ENCODE results near the gene NRDC. TPM values are rescaled to one million over a fixed set of nuclear protein-coding genes. Genes with fewer than 3 reads are reported as not detected.
A peak's percentile ranks its signal among the peaks of the same experiment; 100 is the strongest.

Gene NRDC
- total RNA-seq, 1 donor from 2014 or later: 122 TPM

DNA sequence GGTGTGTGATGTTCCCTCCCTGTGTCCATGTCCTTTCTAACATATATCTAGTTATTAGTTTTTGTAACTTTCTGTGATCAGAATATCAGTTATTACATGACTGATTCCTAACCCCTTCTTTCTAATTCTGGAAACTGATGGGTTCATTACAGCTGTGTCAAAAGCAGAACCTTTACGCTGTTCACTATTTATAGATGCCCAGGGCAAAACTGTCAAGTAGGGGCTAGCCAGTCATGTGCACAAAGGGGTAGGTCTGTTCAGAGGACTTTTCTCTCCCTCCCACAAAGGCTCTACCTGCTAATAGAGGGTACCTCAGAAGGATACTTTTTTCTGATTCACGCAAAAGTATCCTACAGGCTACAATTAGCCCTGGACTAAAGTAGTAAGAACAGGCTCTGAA, 79.2 kb downstream of the NRDC start:
- Mint-ChIP-seq H3K36me3 (ENCODE audit: low read depth) (peaks cover 24% of the 10 kb centered on the region), H3K4me3 (ENCODE audit: unreplicated experiment) (no peak overlapping the region), H3K9me3 (ENCODE audit: low read depth) (no peaks in the 10 kb centered on the region), H3K27ac (ENCODE audit: unreplicated experiment) (no peak overlapping the region), H3K27me3 (ENCODE audit: low read depth) (no peaks in the 10 kb centered on the region), H3K4me1 (ENCODE audit: low read depth) (no peaks in the 10 kb centered on the region)
- DNase-seq (ENCODE audit: low spot score): no peak
- TF ChIP-seq, protein P1, sequence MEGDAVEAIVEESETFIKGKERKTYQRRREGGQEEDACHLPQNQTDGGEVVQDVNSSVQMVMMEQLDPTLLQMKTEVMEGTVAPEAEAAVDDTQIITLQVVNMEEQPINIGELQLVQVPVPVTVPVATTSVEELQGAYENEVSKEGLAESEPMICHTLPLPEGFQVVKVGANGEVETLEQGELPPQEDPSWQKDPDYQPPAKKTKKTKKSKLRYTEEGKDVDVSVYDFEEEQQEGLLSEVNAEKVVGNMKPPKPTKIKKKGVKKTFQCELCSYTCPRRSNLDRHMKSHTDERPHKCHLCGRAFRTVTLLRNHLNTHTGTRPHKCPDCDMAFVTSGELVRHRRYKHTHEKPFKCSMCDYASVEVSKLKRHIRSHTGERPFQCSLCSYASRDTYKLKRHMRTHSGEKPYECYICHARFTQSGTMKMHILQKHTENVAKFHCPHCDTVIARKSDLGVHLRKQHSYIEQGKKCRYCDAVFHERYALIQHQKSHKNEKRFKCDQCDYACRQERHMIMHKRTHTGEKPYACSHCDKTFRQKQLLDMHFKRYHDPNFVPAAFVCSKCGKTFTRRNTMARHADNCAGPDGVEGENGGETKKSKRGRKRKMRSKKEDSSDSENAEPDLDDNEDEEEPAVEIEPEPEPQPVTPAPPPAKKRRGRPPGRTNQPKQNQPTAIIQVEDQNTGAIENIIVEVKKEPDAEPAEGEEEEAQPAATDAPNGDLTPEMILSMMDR (IDR thresholded peaks at IDR 0.05): no peak

DNA sequence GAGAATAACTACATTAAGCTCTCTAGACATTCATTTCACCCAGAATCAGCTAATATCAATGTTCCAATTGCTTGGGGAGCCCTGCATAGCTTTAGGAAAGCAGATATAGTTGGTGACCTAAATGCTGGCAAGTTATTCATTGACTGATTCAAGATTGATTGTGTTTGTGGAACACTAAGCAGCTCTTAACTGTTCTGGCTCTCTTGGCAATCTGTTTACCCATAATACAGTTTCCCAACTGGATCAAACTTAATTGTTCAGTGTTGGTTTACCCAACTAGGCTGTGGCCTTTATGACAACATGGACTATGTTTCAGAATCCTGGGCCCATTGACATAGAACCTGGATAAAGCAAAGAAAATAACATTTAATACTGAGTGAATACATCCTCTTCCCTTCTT, 83.7 kb downstream of the NRDC start:
- Mint-ChIP-seq H3K36me3 (ENCODE audit: low read depth) (peaks cover 44% of the 10 kb centered on the region), H3K9me3 (ENCODE audit: low read depth) (no peaks in the 10 kb centered on the region), H3K4me1 (ENCODE audit: low read depth) (peaks cover 6% of the 10 kb centered on the region), H3K4me3 (ENCODE audit: unreplicated experiment) (no peak overlapping the region), H3K27me3 (ENCODE audit: low read depth) (no peaks in the 10 kb centered on the region), H3K27ac (ENCODE audit: unreplicated experiment) (no peak overlapping the region)
- DNase-seq (ENCODE audit: low spot score): no peak
- TF ChIP-seq, protein P1 (IDR thresholded peaks at IDR 0.05): no peak

DNA sequence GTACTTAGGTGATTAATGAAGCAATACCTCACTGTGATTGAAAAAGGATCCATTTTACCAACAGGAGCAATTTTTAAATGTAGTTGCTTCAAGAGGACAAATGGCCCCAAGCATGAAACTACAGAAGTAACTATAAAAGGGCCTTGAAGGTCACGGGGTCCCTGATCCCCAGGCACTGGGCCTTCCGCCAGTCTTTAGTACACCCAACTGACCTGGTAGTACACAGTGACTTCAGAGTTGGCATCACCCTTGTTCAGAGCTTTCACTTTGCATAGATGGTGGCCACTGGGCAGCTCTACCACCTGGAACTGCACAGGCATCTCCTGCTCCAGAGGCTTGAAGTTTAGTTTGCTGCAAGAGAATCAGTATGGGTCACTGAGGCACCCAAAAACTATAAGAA, 84.3 kb downstream of the NRDC start:
- H3K27ac Mint-ChIP-seq (ENCODE audit: unreplicated experiment): no peak overlapping the region
- peaks cover 6% of the 10 kb centered on the region for H3K4me1 Mint-ChIP-seq (ENCODE audit: low read depth)
- H3K9me3 Mint-ChIP-seq (ENCODE audit: low read depth): no peaks in the 10 kb centered on the region
- DNase-seq (ENCODE audit: low spot score): no peak
- H3K4me3 Mint-ChIP-seq (ENCODE audit: unreplicated experiment): no peak overlapping the region
- TF ChIP-seq, protein P1 (IDR thresholded peaks at IDR 0.05): no peak
- H3K27me3 Mint-ChIP-seq (ENCODE audit: low read depth): no peaks in the 10 kb centered on the region
- H3K36me3 Mint-ChIP-seq (ENCODE audit: low read depth): peaks cover 50% of the 10 kb centered on the region

DNA sequence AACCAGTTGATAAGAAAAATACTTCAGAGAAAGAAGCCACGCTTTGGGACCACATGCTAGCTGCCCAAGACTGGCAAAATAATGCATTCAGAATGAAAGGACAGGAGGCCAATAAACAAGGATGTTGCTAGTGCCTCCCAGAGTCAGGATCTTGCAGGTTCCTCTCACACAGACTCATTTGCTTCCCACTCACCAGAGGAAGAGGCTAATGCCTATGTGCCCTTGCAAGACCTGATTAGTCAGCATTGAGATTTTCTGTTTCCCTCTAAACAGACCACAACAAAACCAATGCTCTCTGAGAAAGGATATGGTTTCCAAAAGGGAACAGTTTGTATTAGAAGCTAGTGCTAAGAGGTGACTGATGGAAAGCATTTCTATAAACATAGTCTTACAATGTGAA, 85.7 kb downstream of the NRDC start:
- Mint-ChIP-seq H3K9me3 (ENCODE audit: low read depth) (no peaks in the 10 kb centered on the region), H3K4me1 (ENCODE audit: low read depth) (peaks cover 9% of the 10 kb centered on the region), H3K27ac (ENCODE audit: unreplicated experiment) (peak overlapping the region; percentile 53), H3K4me3 (ENCODE audit: unreplicated experiment) (no peak overlapping the region), H3K27me3 (ENCODE audit: low read depth) (no peaks in the 10 kb centered on the region), H3K36me3 (ENCODE audit: low read depth) (peaks cover 55% of the 10 kb centered on the region)
- TF ChIP-seq, protein P1 (IDR thresholded peaks at IDR 0.05): peak; percentile 23
- no peak for DNase-seq (ENCODE audit: low spot score)

DNA sequence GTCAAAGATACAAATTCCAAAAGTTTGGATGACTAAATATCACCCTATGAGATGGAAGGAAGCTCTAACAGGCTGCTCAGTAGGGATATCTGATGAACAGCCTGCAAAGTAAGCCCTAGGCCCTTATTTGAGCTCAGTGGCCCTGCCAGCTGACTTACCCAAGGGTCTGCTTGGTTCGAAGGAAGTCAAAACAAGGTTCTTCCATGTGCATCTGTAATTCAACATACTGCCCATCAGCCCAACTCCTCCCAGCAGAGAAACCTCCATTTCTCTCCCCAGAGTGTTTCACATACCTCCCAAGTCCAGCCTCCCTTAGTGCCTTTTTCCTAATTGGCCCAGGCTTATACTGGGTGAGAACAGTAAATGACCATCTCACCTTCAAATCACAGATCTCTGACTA, 86.6 kb downstream of the NRDC start:
- Mint-ChIP-seq H3K9me3 (ENCODE audit: low read depth) (no peaks in the 10 kb centered on the region), H3K36me3 (ENCODE audit: low read depth) (peaks cover 57% of the 10 kb centered on the region), H3K27me3 (ENCODE audit: low read depth) (no peaks in the 10 kb centered on the region), H3K4me3 (ENCODE audit: unreplicated experiment) (no peak overlapping the region), H3K4me1 (ENCODE audit: low read depth) (peaks cover 9% of the 10 kb centered on the region), H3K27ac (ENCODE audit: unreplicated experiment) (peak overlapping the region; percentile 24)
- TF ChIP-seq, protein P1 (IDR thresholded peaks at IDR 0.05): no peak
- DNase-seq (ENCODE audit: low spot score): no peak

All from chondrocyte (in vitro differentiated cells).